D721Med (cell line): ENCODE data around the gene BZW2.

Experiments
- DNase-seq: peaks from one replicate; pipeline ENCODE4 v3.0.0; 2011; ENCODE audit warnings: low spot score; ENCODE audit not compliant: insufficient read length
- FAIRE-seq: peaks from 2 replicates; lab custom pipeline; 2011; peaks lifted over from hg19 to GRCh38; lab: Jason Lieb, UNC
- TF ChIP-seq, protein P1 (sequence below): IDR thresholded peaks from 2 replicates; pipeline ENCODE4 v1.5.1; 2012; ENCODE audit warnings: mild to moderate bottlenecking, control low read depth; ENCODE audit not compliant: insufficient read depth; ENCODE audit errors: missing control alignments

The BZW2 gene

DNA sequence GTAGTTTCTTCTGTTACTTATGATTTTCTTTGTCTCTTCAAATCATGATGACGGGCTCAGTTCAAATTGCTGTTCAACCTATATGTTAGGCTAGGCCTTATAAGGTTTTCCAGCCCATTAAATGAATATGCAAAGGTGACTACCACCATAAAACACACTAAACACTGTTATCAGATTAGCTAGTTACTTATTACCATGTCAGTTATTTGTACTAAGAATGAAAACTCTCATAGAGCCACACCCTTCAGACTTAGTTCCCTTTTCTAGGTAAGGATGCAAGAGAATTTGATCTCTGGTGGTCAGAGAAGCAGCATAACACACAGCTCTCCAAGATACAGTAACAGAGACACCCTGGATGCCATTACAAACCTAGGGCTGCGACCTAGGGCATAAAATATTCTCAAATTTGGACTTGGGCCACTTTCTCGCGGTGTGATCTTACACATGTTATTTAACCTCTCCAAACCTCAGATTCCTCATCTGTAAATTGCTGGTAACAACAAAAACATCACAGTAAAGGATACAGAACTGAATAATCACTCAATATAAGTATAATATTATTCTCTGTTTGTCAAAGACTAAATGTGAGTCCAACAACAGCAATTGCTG, 36.0 kb upstream of the BZW2 start:
- TF ChIP-seq, protein P1, sequence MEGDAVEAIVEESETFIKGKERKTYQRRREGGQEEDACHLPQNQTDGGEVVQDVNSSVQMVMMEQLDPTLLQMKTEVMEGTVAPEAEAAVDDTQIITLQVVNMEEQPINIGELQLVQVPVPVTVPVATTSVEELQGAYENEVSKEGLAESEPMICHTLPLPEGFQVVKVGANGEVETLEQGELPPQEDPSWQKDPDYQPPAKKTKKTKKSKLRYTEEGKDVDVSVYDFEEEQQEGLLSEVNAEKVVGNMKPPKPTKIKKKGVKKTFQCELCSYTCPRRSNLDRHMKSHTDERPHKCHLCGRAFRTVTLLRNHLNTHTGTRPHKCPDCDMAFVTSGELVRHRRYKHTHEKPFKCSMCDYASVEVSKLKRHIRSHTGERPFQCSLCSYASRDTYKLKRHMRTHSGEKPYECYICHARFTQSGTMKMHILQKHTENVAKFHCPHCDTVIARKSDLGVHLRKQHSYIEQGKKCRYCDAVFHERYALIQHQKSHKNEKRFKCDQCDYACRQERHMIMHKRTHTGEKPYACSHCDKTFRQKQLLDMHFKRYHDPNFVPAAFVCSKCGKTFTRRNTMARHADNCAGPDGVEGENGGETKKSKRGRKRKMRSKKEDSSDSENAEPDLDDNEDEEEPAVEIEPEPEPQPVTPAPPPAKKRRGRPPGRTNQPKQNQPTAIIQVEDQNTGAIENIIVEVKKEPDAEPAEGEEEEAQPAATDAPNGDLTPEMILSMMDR: no peak
- FAIRE-seq (no peak), DNase-seq (no peak)

DNA sequence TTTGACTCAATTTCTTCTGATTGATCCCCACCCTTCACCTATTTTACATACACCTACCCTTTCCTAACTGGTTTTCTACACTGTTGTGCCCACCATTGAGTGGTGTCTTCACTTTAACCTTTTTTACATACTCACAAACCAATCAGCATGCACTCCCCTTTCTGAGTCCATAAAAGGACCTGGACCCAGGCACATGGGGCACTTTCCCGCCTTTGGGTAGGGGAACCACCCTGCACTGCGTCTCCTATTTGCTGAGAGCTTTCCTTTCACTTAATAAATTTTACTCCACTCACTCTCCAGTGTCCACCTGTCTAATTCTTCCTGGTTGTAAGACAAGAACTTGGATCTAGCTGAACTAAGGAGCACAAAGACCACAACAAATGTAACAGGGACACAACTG, 34.3 kb upstream of the BZW2 start:
- FAIRE-seq (no peak), DNase-seq (no peak)
- TF ChIP-seq, protein P1: no peak

DNA sequence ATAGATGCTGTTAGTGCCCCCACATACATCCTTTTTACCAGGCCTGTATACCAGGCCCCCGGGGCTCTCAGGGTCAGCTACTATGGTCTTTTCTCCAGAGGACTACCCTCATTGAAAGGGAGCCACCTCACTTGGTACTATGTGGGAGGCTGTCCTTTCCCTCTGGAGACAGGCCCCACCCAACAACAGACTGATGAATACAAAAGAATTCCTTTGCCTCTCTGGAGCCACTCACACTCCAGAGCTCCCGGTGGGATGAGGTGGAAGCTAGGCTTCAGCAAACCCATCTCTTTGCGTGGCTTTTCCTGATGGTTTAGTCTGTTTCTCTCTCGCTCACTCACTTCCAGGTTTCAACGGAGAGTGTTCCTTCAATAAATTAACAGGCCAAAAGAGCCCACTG, 30.8 kb upstream of the BZW2 start:
- TF ChIP-seq, protein P1: no peak
- DNase-seq: no peak
- FAIRE-seq: no peak

DNA sequence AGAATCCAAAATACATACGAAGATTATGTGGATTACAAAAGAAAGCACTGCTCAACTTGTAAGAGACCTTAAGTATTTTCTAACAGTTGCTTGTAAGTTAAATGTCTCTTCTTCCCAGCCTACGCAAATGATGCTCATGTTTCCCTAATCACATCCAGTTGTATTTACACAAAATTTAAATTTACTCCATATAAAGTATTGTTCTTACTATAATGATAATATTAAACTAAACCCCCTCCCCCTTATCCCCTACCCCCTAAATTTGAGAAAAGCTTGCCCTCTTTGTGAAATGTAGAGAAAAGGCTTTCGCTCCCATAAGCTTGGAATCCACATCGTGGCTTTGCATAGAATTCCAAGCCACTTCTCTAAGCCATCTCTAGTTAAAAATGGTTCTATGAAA, 29.9 kb upstream of the BZW2 start:
- TF ChIP-seq, protein P1: no peak
- FAIRE-seq: no peak

DNA sequence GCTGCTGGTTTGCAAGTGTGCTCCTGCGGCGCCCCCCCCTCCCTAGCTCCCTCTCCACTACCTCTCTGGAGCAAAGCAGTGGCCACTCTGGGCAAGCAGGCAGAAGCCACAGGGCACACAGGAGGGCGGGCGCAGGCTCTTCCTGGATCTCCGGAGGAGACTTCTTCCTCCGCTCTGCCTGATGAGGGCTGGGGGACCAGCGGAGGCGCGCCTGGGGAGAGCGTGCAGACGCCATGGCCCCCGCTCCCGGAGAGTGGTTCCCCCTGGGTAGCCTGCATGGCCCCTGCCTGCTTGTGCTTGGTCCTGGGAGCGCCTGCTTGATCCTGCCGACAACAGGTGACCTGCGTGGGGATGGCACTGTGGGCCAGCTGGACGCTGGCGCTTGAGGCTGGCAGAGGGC, 29.4 kb upstream of the BZW2 start:
- DNase-seq: no peak
- TF ChIP-seq, protein P1: no peak
- no peak for FAIRE-seq

More for the DNA sequence above, 29.9 kb upstream of the BZW2 start:
- no peak for DNase-seq

DNA sequence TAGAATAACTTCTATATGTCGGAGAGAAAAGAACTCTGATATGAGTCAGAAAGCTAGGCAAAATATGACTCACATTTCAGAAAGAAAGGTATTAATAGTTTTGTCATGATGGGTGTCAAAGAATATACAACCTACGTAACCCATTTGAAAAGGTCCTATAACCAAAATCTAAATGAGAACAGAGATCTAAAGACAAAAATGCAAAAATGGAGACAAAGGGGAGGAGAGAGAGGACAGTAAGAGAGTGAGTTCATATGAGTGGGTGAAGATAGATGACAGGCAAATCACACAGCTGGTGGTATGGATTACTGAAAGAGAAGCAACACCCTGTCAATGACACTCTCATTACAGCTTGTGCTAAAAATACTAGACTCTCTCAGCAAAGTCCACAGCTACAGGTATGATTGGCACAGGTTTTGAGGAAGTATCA, 26.0 kb upstream of the BZW2 start:
- FAIRE-seq (no peak), DNase-seq (no peak)
- TF ChIP-seq, protein P1: no peak

DNA sequence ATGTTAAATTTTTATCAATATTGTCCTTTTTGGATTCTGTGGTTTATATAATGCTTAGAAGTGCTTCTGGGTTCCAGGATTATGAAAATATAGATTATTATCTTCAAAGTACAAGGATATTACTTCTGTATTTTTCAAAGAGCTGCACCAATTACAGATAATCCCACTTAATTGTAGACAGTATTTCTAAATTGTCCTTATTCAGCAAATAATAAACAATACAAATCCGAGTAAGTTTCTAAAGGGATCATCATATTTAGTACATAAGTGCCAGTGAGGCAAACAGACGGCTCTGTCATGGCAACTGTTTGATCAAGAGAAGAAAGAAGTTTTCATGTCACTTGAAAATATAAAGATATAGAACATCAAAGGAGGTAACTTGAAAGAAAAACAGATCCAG, 19.6 kb upstream of the BZW2 start:
- DNase-seq (no peak), FAIRE-seq (no peak)
- TF ChIP-seq, protein P1: no peak
